Liver (tissue), 3 donors: Measurements from ENCODE around the gene C10orf67.

ENCODE experiments used
- EGR1 ChIP-seq, 2 donors: IDR thresholded peaks; 2 replicates each; pipeline ENCODE4 v1.6.1; 2016 to 2018; ENCODE audit warnings: antibody characterized with exemption in 2 of 2, low read depth in 2 of 2
- GABPA ChIP-seq, 2 donors: IDR thresholded peaks in 1 of 2; conservative IDR thresholded peaks in 1 of 2; 2 replicates each; pipeline ENCODE4 v1.6.1; 2016; ENCODE audit warnings: antibody characterized with exemption in 2 of 2, mild to moderate bottlenecking in 1 of 2, moderate library complexity in 1 of 2
- HNF4G ChIP-seq: IDR thresholded peaks from 2 replicates; pipeline ENCODE4 v1.6.1; 2016; ENCODE audit warnings: antibody characterized with exemption
- JUND ChIP-seq, 2 donors: IDR thresholded peaks; 2 replicates each; pipeline ENCODE4 v1.6.1; 2016; ENCODE audit warnings: antibody characterized with exemption in 2 of 2
- NR2F2 ChIP-seq: IDR thresholded peaks from 2 replicates; pipeline ENCODE4 v1.6.1; 2016; ENCODE audit warnings: antibody characterized with exemption
- RAD21 ChIP-seq, 2 donors: IDR thresholded peaks; 2 replicates each; pipeline ENCODE4 v1.6.1; 2016; ENCODE audit warnings: antibody characterized with exemption in 2 of 2, mild to moderate bottlenecking in 2 of 2
- TAF1 ChIP-seq: conservative IDR thresholded peaks from 2 replicates; pipeline ENCODE4 v1.6.1; 2016; ENCODE audit warnings: antibody characterized with exemption, mild to moderate bottlenecking
- TF ChIP-seq, protein P1 (sequence below): fragments of 150-350 bp; IDR thresholded peaks from 2 replicates; pipeline ENCODE4 v1.5.1; 2017; ENCODE audit warnings: improper control_type of control experiment, low read depth, low read length; ENCODE audit not compliant: missing input control
- TF ChIP-seq, protein P2 (sequence below): IDR thresholded peaks from 2 replicates; pipeline ENCODE4 v1.6.1; 2016; ENCODE audit warnings: antibody characterized with exemption, mild to moderate bottlenecking
- TF ChIP-seq, protein P3 (sequence below): IDR thresholded peaks from 2 replicates; pipeline ENCODE4 v1.6.1; 2016; ENCODE audit warnings: antibody characterized with exemption
- TF ChIP-seq, protein P4 (sequence below): IDR thresholded peaks from 2 replicates; pipeline ENCODE4 v1.6.1; 2016; ENCODE audit warnings: antibody characterized with exemption
- TF ChIP-seq, protein P5 (sequence below): IDR thresholded peaks from 2 replicates; pipeline ENCODE4 v1.6.1; 2016; ENCODE audit warnings: antibody characterized with exemption
- donor health status: healthy.
- donor health status: healthy.

DNA sequence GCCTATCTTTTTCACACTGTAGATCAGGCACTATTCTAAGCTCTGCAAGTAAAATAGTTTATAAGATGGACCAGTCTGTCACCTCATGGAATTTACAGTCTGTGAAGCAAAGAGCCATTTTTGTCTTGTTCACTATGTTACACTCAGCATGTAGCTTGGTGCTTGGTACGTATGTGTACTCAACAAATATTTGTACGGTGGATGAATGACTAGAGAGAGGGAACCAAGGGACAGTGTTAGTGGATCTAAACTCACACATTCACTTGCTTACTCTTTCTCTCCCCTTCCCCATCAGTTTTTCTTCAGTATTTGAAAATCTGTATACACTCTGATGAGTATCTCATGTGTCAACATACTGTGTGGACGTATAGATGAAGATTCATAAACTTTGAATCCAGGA is 106.6 kb downstream of the C10orf67 start:
- TF ChIP-seq, protein P1, sequence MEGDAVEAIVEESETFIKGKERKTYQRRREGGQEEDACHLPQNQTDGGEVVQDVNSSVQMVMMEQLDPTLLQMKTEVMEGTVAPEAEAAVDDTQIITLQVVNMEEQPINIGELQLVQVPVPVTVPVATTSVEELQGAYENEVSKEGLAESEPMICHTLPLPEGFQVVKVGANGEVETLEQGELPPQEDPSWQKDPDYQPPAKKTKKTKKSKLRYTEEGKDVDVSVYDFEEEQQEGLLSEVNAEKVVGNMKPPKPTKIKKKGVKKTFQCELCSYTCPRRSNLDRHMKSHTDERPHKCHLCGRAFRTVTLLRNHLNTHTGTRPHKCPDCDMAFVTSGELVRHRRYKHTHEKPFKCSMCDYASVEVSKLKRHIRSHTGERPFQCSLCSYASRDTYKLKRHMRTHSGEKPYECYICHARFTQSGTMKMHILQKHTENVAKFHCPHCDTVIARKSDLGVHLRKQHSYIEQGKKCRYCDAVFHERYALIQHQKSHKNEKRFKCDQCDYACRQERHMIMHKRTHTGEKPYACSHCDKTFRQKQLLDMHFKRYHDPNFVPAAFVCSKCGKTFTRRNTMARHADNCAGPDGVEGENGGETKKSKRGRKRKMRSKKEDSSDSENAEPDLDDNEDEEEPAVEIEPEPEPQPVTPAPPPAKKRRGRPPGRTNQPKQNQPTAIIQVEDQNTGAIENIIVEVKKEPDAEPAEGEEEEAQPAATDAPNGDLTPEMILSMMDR, result no peak
- TF ChIP-seq, protein P2, sequence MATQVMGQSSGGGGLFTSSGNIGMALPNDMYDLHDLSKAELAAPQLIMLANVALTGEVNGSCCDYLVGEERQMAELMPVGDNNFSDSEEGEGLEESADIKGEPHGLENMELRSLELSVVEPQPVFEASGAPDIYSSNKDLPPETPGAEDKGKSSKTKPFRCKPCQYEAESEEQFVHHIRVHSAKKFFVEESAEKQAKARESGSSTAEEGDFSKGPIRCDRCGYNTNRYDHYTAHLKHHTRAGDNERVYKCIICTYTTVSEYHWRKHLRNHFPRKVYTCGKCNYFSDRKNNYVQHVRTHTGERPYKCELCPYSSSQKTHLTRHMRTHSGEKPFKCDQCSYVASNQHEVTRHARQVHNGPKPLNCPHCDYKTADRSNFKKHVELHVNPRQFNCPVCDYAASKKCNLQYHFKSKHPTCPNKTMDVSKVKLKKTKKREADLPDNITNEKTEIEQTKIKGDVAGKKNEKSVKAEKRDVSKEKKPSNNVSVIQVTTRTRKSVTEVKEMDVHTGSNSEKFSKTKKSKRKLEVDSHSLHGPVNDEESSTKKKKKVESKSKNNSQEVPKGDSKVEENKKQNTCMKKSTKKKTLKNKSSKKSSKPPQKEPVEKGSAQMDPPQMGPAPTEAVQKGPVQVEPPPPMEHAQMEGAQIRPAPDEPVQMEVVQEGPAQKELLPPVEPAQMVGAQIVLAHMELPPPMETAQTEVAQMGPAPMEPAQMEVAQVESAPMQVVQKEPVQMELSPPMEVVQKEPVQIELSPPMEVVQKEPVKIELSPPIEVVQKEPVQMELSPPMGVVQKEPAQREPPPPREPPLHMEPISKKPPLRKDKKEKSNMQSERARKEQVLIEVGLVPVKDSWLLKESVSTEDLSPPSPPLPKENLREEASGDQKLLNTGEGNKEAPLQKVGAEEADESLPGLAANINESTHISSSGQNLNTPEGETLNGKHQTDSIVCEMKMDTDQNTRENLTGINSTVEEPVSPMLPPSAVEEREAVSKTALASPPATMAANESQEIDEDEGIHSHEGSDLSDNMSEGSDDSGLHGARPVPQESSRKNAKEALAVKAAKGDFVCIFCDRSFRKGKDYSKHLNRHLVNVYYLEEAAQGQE, result no peak
- TF ChIP-seq, protein P3, sequence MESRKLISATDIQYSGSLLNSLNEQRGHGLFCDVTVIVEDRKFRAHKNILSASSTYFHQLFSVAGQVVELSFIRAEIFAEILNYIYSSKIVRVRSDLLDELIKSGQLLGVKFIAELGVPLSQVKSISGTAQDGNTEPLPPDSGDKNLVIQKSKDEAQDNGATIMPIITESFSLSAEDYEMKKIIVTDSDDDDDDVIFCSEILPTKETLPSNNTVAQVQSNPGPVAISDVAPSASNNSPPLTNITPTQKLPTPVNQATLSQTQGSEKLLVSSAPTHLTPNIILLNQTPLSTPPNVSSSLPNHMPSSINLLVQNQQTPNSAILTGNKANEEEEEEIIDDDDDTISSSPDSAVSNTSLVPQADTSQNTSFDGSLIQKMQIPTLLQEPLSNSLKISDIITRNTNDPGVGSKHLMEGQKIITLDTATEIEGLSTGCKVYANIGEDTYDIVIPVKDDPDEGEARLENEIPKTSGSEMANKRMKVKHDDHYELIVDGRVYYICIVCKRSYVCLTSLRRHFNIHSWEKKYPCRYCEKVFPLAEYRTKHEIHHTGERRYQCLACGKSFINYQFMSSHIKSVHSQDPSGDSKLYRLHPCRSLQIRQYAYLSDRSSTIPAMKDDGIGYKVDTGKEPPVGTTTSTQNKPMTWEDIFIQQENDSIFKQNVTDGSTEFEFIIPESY, result no peak
- TF ChIP-seq NR2F2 (no peak), TAF1 (no peak), JUND (IDR thresholded peaks at IDR 0.05) (no peak), EGR1 (IDR thresholded peaks at IDR 0.05; ENCODE audit: low read depth in 2 of 2) (no peak), RAD21 (IDR thresholded peaks at IDR 0.05) (no peak), HNF4G (no peak), GABPA (IDR thresholded peaks at IDR 0.05 in 1 of 2, conservative IDR thresholded peaks at IDR 0.05 in 1 of 2) (no peak)
- TF ChIP-seq, protein P4, sequence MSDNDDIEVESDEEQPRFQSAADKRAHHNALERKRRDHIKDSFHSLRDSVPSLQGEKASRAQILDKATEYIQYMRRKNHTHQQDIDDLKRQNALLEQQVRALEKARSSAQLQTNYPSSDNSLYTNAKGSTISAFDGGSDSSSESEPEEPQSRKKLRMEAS, result no peak
- TF ChIP-seq, protein P5, sequence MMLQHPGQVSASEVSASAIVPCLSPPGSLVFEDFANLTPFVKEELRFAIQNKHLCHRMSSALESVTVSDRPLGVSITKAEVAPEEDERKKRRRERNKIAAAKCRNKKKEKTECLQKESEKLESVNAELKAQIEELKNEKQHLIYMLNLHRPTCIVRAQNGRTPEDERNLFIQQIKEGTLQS, result no peak
